Activated T-cell treated with anti-CD3 and anti-CD28 coated beads for 1 hour (primary cell): Measurements from ENCODE around the gene TMEM214.

Experiments used
- DNase-seq: peaks from one replicate; pipeline ENCODE4 v3.0.0-alpha.2; 2020; ENCODE audit warnings: low read depth

Gene TMEM214

DNA sequence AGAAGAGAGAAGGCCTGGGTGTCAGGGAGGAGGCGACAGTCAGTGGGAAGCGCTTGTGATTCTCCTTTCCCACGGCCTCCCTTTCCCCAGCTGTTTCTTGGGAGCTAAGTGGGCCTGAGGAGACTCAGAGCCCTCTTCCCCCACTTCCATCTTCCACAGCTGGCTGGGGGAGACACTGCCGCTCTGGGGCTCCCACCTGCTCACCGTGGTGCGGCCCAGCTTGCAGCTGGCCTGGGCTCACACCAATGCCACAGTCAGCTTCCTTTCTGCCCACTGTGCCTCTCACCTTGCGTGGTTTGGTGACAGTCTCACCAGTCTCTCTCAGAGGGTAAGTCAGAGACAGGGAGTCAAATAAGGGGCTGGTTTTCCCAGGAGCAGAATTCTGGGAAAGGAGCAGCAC, 7.1 kb downstream of the TMEM214 start:
- no peak for DNase-seq

DNA sequence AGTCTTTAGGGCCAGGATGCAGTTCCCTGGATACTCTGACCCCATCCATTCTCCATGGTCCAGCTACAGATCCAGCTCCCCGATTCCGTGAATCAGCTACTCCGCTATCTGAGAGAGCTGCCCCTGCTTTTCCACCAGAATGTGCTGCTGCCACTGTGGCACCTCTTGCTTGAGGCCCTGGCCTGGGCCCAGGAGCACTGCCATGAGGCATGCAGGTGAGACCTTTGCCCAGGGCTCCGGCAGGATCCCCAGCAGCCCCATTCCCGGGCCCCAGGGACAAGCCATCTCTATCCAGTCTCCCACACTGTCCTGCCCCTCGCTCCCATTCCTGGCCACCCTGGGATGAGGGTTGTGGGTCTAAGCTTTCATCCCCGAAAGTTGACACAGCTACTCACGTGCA, 7.5 kb downstream of the TMEM214 start:
- DNase-seq, result no peak

DNA sequence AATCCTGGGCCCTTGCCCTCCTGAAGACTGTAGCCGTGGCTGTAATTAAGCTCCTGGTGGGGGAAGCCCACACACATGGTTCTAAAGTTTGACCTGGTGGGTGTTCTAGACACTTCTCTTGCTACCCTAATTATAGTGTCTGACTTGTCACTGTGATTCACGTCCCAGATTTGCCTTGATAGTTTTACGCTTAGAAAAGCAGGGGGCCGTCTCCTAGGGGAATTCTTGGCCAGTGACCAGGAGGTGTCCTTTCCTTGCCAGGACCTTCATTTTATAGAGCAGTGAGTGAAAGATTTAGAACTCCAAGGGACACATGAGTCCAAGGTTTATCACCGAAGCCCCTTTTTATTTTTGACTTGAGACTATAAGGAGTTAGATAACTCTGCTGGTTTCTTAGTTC, 9.0 kb downstream of the TMEM214 start:
- no peak for DNase-seq

DNA sequence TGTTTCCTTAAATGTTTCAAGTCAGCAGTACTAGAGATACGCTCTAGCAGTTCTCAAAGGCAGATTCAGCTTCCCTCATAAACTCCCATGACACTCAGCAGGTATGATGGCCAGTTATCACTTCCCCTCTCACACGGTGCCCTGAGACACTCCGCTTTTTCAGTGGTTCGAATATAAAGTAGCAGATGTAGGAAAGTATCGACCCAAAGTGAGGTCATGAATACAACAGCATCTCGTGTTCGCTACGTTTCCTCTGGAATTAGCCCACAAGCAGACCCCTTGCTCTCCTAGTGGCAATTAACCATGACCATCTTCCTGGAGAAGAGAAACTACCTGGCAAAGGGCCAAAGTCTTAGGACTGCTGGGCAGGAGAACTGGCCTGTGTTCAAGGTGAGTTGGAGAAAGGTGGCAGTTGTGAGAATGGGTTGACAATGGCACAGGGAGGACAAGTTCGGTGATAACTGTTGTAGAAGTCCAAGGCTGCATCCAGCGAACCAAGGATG, 9.4 kb downstream of the TMEM214 start:
- DNase-seq, result no peak

DNA sequence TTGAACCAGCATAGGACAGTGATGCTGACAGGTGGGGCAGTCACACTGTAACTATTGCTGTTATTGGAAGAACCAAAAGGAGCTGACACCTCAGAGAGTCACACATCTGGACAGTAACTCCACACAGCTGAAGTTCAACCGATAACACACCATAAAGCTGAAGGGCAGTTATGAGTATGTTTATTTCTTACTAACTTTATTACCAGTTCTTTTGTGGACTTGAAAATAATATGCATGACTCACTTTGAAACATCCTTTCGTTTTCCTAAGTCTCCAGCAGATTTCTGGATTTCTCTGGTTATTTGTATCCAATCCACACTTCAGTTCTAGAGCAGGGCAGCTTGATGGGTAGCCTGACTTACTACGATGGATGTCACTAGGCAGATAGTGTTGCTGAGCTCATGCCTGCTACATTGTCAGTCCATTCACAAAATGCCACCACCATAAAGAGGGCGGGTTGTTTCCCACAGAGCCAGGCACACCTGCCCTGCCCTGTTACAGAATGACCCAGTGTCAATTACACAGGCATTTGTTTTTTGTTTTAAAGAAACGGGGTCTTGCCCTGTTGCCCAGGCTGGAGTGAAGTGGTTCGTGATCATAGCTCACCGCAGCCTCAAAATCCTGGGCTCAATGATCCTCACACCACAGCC, 10.3 kb downstream of the TMEM214 start:
- no peak for DNase-seq

DNA sequence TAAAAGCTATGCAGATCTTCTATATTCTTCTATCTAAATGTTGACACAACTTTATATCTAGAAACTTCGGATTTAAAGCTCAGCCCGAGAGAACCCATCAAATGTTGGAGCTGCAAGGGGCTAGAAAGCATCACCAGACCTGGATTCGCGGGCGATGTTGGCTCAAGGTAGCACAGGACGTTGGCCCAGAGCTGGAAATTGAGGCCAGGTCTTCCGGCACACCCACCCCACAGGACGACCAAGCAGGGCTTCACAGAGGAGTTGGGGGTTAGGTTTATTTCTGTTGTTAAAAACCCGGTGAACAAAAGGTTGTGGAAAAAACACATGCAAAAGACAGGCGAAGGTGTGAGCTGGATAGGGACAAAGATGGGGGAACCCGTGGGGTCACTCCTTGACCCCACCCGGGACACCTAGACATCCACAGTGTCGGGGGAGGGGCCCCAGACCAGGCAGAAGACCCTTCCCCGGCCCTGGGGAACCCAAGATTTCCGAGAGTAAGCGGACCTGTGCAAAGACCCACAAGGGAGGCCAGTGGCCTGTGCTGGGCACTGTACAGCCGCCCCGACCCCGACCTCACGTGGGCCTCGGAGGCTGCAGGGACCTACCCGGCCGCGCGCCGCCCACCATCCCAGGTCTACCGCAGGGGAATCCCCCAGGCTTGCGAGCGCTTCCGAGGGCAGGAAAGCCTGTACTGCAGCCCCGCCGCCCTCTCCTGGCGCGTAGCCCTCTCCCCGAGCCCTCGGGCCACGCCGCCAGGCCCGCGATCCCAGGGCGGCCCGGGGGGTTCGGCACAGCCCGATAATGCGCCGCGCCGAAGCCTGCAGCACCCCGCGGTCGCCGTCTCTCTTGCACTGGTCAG, 16.9 kb downstream of the TMEM214 start:
- DNase-seq, result peak; percentile 42

DNA sequence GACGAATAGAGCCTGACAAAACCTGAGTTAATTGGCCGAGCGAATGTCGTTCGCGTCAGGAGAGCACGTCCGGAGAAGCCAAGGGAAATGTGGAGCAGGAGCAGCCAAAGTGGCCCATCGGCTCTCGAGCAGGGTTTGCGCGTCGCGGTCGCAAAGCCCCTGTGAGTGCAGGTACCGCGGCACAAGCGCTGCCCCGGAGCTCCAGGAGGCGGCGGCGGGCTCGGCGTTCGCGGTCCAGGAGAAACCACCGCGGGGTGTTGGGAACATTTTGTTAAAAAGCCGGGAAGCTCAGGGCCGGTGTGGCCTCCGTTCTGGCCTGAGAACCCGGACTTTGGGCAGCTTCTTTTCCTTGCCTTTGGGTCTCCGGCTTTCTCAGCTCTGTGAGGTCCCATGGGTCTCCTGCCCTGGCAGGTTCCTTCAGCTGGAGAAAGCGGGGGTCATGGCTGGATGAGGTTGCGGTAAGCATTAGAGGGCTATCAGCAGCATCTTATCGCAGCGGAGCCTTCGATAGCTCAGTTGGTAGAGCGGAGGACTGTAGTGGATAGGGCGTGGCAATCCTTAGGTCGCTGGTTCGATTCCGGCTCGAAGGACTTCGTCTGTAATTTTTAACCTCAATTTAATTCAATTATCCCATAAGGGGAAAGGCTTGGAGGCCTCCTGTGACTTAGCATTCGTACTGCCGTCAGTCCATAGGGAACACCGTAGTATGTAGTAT, 17.7 kb downstream of the TMEM214 start:
- peak; percentile 84 for DNase-seq

DNA sequence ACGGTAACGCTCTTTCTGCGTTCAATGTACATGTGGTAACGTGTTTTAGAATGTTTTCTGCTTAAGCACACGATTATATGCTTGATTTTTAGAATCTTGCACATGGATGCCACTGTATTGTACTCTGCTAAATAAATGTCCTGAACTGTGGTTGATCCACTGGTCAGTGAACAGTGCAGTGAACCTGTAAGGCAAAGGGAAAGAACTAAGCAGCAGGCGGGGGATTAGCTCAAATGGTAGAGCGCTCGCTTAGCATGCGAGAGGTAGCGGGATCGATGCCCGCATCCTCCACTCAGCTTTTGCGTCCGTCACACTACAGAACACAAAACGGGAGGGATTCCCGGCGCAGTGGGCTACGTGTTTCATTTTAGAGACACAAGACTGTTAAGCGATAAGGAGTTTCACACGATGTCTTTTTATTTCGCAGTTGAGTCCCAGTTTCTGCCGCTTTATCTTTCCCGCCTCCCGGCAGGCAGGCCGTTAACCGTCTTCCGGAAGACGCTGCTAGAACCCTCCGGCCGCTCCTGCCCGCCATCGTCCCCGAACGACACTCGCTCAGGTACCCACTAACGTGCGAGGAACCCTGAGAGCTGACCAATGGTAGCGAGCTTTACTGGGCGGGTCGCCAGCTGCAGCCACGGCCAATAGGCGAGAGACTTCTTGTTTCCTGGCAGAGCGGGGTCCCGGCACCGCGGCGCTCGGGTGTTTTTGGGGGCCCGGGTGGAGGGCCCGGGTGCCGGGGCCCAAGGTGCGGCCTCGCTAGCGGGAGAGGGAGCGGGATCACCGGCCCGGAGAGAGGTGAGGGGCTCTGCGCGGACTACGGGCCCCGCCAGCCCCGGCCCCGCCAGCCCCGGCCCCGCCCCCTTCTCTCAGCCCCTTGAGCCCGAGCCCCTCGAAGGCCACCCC, 18.5 kb downstream of the TMEM214 start, which contains the start of gene AGBL5:
Gene AGBL5, plus strand, starts transcription at position 673 of the 906 bp plus-strand sequence. CDS start 1,291 bp downstream, outside the sequence.
- peak; percentile 90 for DNase-seq

DNA sequence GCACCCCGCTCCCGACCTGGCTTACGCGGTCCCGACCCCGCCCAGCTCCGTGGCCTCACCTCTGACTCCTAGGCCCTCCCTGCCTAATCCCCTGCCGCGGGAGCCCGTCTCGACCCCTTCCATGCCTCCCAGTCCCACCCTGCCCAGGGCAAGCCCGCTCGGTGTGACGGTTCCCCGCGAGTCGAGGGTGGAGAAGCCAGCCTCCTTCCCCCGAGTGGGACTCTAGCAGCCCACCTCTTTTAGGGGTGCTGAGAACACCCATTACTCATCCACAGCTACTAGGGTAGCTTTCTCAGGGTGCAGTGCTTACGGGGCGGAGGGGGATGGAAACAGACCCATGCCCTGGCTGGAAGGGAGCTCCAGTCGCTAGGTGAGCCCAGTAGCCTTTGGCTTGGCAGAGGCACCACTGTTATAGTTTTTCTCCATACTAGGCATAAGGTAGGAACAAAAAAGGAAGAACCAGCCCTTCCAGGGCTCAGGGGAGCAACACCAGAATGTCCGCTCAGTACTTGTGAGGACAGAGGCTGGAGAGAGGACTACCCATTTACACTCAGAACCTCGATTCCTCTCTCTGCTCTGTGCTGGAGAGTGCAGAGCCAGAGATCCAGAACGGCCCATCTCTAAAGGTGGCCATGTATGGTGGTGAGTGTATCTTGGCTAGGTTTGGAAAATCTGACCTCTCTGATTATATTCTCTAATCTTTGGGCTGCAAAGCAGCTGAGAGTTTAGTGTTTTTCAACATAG, 19.3 kb downstream of the TMEM214 start:
- no peak for DNase-seq

DNA sequence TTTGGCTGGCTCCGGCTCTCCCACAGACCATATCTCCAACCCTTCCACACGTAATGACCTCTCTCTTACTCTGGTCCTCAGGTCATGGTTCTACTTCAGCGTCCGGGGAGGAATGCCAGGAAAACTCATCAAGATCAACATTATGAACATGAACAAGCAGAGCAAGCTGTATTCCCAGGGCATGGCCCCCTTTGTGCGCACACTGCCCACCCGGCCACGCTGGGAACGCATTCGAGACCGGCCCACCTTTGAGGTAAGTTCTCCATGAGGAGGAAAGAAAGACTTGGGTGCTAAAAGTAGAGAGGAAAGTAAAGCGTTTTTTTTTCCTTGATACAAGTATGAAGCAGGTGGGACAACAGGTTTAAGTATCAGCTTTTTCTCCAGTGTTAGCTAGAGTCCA, 20.6 kb downstream of the TMEM214 start:
- DNase-seq, result no peak

DNA sequence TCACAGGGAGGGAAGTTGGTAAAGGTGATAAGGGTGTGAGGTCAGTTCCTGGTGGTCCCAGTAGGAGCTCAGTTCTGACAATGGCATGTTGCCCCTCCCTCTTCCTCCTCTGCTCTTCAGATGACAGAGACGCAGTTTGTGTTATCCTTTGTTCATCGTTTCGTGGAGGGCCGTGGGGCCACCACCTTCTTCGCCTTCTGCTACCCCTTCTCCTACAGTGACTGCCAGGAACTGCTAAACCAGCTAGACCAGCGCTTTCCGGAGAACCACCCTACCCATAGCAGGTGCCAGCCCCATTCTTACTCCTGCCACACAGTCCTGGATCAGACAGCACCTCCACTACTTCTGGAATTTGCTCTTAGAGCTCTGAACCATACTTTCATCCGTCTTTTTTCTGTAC, 21.0 kb downstream of the TMEM214 start:
- no peak for DNase-seq

DNA sequence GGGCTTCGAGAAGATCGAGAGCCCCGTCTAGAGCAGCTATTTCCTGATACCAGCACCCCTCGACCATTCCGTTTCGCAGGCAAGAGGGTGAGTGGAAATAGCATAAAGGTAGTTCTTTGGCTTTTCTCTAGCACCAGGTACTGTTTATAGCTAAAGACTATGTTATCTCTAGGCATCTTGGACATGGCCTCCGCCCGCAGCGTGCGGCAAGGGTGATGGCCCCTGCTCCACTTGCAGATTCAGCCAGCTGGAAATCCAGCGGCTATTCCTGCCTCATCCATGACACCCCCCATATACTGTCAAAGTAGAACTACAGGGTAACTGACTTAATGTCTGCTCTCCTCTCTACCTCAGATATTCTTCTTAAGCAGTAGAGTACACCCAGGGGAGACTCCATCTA, 22.0 kb downstream of the TMEM214 start:
- no peak for DNase-seq

DNA sequence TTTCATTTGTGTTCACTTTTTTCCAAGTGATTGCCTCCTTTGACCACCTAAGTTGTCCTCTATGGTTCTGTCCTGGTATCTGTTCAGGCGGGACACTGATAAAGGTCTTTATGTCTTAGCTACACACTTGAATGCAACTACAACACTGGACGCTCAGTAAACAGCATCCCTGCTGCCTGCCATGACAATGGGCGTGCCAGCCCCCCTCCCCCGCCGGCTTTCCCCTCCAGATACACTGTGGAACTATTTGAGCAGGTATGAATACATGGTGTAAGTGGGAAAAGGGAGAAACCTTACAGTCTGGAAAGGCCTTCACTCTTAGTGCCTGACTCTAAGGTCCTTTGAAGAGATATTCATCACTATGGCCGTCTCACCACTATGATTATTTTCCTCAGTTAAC, 24.4 kb downstream of the TMEM214 start:
- no peak for DNase-seq

DNA sequence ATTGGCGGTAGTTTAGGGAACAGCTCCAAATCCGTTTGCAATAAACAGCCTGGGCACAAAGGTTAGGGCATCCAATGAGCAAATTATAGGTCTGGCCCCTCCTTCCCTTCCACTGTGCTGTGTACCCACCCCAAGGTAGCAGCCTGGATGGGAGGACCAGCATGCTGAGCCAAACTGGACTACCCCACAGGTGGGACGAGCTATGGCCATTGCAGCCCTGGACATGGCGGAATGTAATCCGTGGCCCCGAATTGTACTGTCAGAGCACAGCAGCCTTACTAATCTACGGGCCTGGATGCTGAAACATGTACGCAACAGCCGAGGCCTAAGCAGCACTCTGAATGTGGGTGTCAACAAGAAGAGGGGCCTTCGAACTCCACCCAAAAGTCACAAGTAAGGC, 25.4 kb downstream of the TMEM214 start:
- no peak for DNase-seq

DNA sequence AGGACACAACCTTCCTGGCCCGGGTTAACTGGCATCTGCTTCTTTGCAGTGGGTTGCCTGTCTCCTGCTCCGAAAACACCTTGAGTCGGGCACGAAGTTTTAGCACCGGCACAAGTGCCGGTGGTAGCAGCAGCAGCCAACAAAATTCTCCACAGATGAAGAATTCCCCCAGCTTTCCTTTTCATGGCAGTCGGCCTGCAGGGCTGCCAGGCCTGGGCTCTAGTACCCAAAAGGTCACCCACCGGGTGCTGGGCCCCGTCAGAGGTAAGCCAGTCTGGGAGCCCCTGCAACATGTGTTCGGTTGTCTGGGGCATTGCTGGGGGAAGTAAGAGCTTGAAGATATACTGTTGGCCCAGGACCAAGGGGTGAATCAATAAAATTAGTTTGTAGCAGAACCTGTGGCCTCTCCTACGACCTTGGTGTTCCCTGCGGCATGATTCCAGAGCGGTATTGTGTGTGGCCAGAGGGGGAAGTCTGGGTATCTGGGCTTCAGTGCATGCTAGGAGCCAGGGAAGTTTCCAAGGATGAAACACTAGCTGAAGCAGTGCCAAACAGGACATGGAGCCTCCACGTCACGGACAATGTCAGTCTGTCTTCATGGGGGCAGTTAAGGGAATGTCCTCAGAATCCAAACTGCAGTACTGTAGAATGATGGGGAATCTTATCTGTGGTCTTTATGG, 26.5 kb downstream of the TMEM214 start:
- no peak for DNase-seq

DNA sequence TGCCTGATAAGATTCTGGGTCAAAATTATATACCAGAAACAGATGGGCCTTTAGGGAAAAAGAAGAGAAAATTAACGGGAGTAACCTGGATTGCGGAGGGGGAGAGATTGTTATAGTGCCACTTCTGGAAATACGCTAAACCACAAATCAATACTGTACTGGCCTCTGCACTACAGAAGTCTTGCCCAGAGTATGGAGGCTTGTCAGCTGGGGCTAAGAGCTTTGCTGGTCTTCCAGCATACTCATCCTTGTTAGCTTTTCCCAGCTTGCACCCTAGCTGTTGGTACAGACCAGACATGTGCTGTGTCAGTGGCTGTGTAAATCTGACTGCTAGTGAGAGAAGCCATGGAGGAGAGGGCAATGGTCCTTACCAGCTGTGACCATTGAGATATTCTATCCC, 27.6 kb downstream of the TMEM214 start:
- no peak for DNase-seq

DNA sequence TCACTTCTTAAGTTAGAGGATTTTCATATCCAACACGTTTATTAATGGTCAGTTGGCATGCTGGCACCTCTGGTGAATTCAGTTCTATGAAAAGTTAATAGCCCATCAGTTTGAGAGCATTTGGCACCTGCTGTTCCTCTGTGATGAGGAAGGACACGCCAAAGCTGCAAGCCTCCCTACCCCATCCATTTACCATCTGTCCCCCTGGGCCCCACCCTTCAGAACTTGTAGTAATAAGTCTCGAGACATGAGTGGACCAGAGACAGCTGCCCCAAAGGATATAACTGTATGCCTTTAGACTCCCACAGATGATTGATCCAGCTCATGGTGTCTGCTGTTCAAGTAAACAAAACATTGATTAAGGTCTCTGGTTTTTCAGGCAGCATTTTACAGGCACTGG, 32.4 kb downstream of the TMEM214 start:
- no peak for DNase-seq

DNA sequence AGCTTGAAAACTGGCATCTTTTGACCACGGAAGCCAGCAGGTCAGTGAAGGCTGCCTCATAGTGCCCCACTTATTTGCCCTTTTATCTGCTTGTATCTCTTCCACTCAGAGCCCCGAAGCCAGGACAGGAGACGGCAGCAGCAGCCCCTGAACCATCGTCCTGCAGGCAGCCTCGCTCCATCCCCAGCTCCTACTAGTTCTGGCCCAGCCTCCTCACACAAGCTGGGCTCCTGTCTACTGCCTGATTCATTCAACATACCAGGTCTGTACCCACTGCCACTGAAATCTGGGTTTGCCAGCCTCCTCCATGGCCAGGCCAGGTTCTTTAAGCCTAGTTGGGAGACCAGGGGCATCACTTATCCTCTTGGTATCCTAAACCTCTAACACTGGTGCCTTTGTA, 34.6 kb downstream of the TMEM214 start:
- no peak for DNase-seq

DNA sequence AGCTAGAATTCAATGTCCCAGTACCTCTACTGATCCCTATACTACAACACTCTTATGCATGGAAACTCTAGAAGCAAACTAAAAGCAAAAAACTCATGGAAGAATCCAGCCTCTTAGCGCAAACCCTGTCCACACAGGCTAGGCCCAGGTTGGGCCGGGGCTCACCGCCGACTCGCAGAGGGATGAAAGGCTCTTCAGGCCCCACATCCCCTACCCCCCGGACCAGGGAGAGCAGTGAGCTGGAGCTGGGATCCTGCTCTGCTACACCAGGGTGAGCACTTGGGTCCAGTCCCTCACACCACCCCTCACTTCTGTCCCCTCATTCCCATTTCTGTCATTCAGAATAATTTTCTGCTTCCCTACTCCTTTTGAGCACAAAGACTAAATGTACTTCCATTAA, 36.7 kb downstream of the TMEM214 start:
- no peak for DNase-seq

DNA sequence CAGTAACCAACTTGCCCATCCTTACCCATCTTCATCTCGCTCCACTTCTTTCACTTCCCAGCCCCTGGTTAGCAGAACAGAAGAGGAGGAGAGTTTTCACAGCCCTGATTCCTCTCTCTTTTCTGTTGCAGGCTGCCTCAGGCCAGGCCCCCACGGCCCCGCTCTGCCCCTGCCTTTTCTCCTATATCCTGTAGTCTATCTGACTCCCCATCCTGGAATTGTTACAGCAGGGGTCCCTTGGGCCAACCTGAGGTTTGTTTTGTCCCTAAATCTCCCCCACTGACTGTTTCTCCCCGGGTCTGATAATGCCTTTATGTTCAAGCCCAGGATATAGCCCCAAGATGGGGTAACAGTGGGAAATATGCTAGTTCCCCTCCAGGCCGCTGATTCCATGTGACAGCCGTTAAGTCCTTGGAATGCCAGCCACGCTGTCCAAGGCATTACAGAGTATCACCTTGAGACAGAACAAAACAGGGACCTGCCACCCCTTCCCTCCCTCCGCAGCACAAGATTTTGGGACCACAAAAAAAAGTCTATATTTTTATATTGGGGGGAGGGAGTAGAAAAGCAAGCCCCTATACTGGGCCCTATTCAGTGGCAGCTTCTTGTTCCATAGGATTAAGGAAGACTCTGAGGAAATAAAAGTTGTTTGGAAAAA, 37.3 kb downstream of the TMEM214 start:
- no peak for DNase-seq
